Astrocyte (in vitro differentiated cells and primary cell): ENCODE results near the gene GBF1. TPM values are rescaled to one million over a fixed set of nuclear protein-coding genes. Genes with fewer than 3 reads are reported as not detected.

Experiments used
- DNase-seq: peaks from one replicate; pipeline ENCODE4 v3.0.0-alpha.2; 2010; ENCODE audit warnings: low read depth
- FAIRE-seq: peaks from 2 replicates; lab custom pipeline; 2011; peaks lifted over from hg19 to GRCh38; lab: Jason Lieb, UNC
- H2AFZ ChIP-seq: 2 replicates; pipeline ENCODE4 v1.6.0; 2012; ENCODE audit warnings: low read depth, low read length, inconsistent platforms
- H3K27ac ChIP-seq: 2 replicates; pipeline ENCODE4 v1.5.1; 2011; ENCODE audit warnings: low read depth, low read length, inconsistent platforms
- H3K27me3 ChIP-seq: 2 replicates; pipeline ENCODE4 v1.6.0; 2011; ENCODE audit warnings: low read length, inconsistent platforms; ENCODE audit not compliant: insufficient read depth
- H3K36me3 ChIP-seq: 2 replicates; pipeline ENCODE4 v1.5.1; 2011; ENCODE audit warnings: low read length, inconsistent platforms; ENCODE audit not compliant: insufficient read depth
- H3K4me1 ChIP-seq: 2 replicates; pipeline ENCODE4 v1.5.1; 2011; ENCODE audit warnings: low read length, inconsistent platforms; ENCODE audit not compliant: insufficient read depth
- H3K4me2 ChIP-seq: 2 replicates; pipeline ENCODE4 v1.6.0; 2012; ENCODE audit warnings: low read length, inconsistent platforms
- H3K4me3 ChIP-seq: 2 replicates; pipeline ENCODE4 v1.5.1; 2011; ENCODE audit warnings: low read depth, mild to moderate bottlenecking, low read length, inconsistent platforms; ENCODE audit not compliant: insufficient read depth
- H3K79me2 ChIP-seq: 2 replicates; pipeline ENCODE4 v1.6.0; 2012; ENCODE audit warnings: mild to moderate bottlenecking, low read length, inconsistent platforms; ENCODE audit not compliant: insufficient read depth
- H3K9ac ChIP-seq: 2 replicates; pipeline ENCODE4 v1.6.0; 2012; ENCODE audit warnings: mild to moderate bottlenecking, low read length, inconsistent platforms
- H3K9me3 ChIP-seq: 2 replicates; pipeline ENCODE4 v1.5.1; 2012; ENCODE audit warnings: low read depth, mild to moderate bottlenecking, low read length, inconsistent platforms; ENCODE audit not compliant: insufficient read depth
- H4K20me1 ChIP-seq: 2 replicates; pipeline ENCODE4 v1.6.0; 2012; ENCODE audit warnings: low read length, inconsistent platforms; ENCODE audit not compliant: insufficient read depth
- H3K27ac Mint-ChIP-seq: one replicate; pipeline ENCODE4 v1.8.0; 2021; ENCODE audit warnings: mild to moderate bottlenecking, mixed read lengths; ENCODE audit not compliant: unreplicated experiment
- H3K27me3 Mint-ChIP-seq: one replicate; pipeline ENCODE4 v1.8.0; 2021; ENCODE audit warnings: low read depth, mixed read lengths; ENCODE audit not compliant: unreplicated experiment
- H3K36me3 Mint-ChIP-seq: one replicate; pipeline ENCODE4 v1.8.0; 2021; ENCODE audit warnings: low read depth, mixed read lengths; ENCODE audit not compliant: unreplicated experiment
- H3K4me1 Mint-ChIP-seq: one replicate; pipeline ENCODE4 v1.8.0; 2021; ENCODE audit warnings: low read depth, mixed read lengths; ENCODE audit not compliant: unreplicated experiment
- H3K4me3 Mint-ChIP-seq: one replicate; pipeline ENCODE4 v1.8.0; 2021; ENCODE audit warnings: mild to moderate bottlenecking, moderate library complexity, mixed read lengths; ENCODE audit not compliant: unreplicated experiment
- H3K9me3 Mint-ChIP-seq: one replicate; pipeline ENCODE4 v1.8.0; 2021; ENCODE audit warnings: mild to moderate bottlenecking, mixed read lengths; ENCODE audit not compliant: unreplicated experiment
- CTCF ChIP-seq: IDR thresholded peaks from 2 replicates; pipeline ENCODE4 v1.5.1; 2011; ENCODE audit warnings: low read depth, mild to moderate bottlenecking, inconsistent platforms, low read length, moderate library complexity; ENCODE audit not compliant: insufficient read depth
- EZH2 ChIP-seq: IDR thresholded peaks from 2 replicates; pipeline ENCODE4 v1.6.1; 2012; ENCODE audit warnings: mild to moderate bottlenecking, low read length, inconsistent platforms; ENCODE audit not compliant: insufficient read depth
- total RNA-seq: library from RNA; stranded (reverse); gene quantifications from 2 replicates; pipeline ENCODE4 v1.2.1, GENCODE V29; 2021

GBF1 gene
- total RNA-seq, 1 donor from 2014 or later: 72.8 TPM

- Histone ChIP-seq H3K27me3 (peaks cover 26% of the 10 kb centered on the region), H3K4me3 (peak within 1 kb of the TSS; percentile 58), H3K9ac (peak within 1 kb of the TSS; percentile 52), H3K36me3 (no peaks in the 10 kb centered on the region), H3K27ac (no peak within 1 kb of the TSS), H2AFZ (peak within 1 kb of the TSS; percentile 81), H4K20me1 (peaks cover 10% of the 10 kb centered on the region), H3K9me3 (no peaks in the 10 kb centered on the region), H3K4me2 (peak within 1 kb of the TSS; percentile 94), H3K79me2 (peaks cover 12% of the 10 kb centered on the region), H3K4me1 (peaks cover 23% of the 10 kb centered on the region)
- FAIRE-seq (no peak), DNase-seq (peak; percentile 70)
- Mint-ChIP-seq H3K9me3 (no peaks in the 10 kb centered on the region), H3K36me3 (no peaks in the 10 kb centered on the region), H3K27ac (peak within 1 kb of the TSS; percentile 81), H3K4me3 (peak within 1 kb of the TSS; percentile 88), H3K4me1 (peaks cover 11% of the 10 kb centered on the region), H3K27me3 (peaks cover 38% of the 10 kb centered on the region)
- TF ChIP-seq CTCF: no peak
- no peak for TF ChIP-seq EZH2
Observed at GRCh38 chr10:102241444-102242117, 3.8 kb upstream of the GBF1 start, which contains the start of gene PITX3. PITX3 (minus strand) TSS chr10:102241512; CDS start chr10:102232080, 9,432 bp downstream.

GRCh38 chr10:102242118-102242485 is 3.2 kb upstream of the GBF1 start:
- Histone ChIP-seq H3K27me3 (peaks cover 26% of the 10 kb centered on the region), H3K79me2 (peaks cover 17% of the 10 kb centered on the region), H3K9ac (peak overlapping the region; percentile 52), H3K4me2 (peak overlapping the region; percentile 94), H3K36me3 (no peaks in the 10 kb centered on the region), H3K9me3 (no peaks in the 10 kb centered on the region), H3K4me3 (peak overlapping the region; percentile 58), H4K20me1 (peaks cover 16% of the 10 kb centered on the region), H3K27ac (no peak overlapping the region), H3K4me1 (peaks cover 28% of the 10 kb centered on the region), H2AFZ (peak overlapping the region; percentile 81)
- TF ChIP-seq CTCF: no peak
- TF ChIP-seq EZH2: no peak
- Mint-ChIP-seq H3K27ac (peak overlapping the region; percentile 81), H3K4me3 (peak overlapping the region; percentile 88), H3K36me3 (no peaks in the 10 kb centered on the region), H3K27me3 (peaks cover 34% of the 10 kb centered on the region), H3K4me1 (peaks cover 12% of the 10 kb centered on the region), H3K9me3 (no peaks in the 10 kb centered on the region)
- no peak for DNase-seq
- FAIRE-seq: no peak

GRCh38 chr10:102243309-102243708 is 2.0 kb upstream of the GBF1 start:
- Histone ChIP-seq H3K27me3 (peaks cover 26% of the 10 kb centered on the region), H3K79me2 (peaks cover 29% of the 10 kb centered on the region), H3K9me3 (no peaks in the 10 kb centered on the region), H3K4me3 (no peak overlapping the region), H2AFZ (no peak overlapping the region), H3K9ac (no peak overlapping the region), H3K4me2 (no peak overlapping the region), H3K27ac (no peak overlapping the region), H4K20me1 (peaks cover 28% of the 10 kb centered on the region), H3K4me1 (peaks cover 38% of the 10 kb centered on the region), H3K36me3 (no peaks in the 10 kb centered on the region)
- Mint-ChIP-seq H3K27ac (no peak overlapping the region), H3K9me3 (no peaks in the 10 kb centered on the region), H3K4me1 (peaks cover 21% of the 10 kb centered on the region), H3K36me3 (no peaks in the 10 kb centered on the region), H3K4me3 (no peak overlapping the region), H3K27me3 (peaks cover 27% of the 10 kb centered on the region)
- TF ChIP-seq EZH2 (no peak), CTCF (no peak)
- peak; percentile 69 for DNase-seq
- FAIRE-seq: no peak
